D341Med (cell line): ENCODE data around the gene ZNF597.

Experiments used
- DNase-seq: peaks from one replicate; pipeline ENCODE4 v3.0.0; 2012; ENCODE audit warnings: low spot score

ZNF597 gene

GRCh38 chr16:3443108-3444031 is at the start of gene ZNF597, which contains the start of gene NAA60:
ZNF597 (minus strand) TSS chr16:3443504; CDS start chr16:3443153, 351 bp downstream.
NAA60 (plus strand) TSS chr16:3443680; CDS start chr16:3476228, 32,548 bp downstream.
- no peak for DNase-seq

DNA sequence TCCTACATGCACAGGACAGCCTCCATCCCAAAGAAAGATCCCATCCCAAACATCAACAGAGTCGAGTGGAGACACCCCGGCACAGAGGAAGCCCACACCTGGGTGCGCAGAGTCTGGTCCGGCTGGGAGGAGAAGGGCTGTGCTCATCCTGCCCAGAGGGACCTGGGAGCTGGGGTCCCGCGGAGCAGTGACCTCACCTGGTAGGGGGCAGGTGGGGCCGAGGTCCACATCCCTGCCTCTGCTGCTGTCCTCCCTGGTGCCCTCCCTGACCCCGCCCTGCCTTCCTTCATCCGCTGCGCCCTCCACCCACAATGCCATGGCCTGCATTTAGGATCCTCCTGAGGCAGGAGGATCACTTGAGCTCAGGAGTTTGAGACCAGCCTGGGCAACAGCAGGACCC is 49.1 kb upstream of the ZNF597 start:
- DNase-seq: peak; percentile 27

DNA sequence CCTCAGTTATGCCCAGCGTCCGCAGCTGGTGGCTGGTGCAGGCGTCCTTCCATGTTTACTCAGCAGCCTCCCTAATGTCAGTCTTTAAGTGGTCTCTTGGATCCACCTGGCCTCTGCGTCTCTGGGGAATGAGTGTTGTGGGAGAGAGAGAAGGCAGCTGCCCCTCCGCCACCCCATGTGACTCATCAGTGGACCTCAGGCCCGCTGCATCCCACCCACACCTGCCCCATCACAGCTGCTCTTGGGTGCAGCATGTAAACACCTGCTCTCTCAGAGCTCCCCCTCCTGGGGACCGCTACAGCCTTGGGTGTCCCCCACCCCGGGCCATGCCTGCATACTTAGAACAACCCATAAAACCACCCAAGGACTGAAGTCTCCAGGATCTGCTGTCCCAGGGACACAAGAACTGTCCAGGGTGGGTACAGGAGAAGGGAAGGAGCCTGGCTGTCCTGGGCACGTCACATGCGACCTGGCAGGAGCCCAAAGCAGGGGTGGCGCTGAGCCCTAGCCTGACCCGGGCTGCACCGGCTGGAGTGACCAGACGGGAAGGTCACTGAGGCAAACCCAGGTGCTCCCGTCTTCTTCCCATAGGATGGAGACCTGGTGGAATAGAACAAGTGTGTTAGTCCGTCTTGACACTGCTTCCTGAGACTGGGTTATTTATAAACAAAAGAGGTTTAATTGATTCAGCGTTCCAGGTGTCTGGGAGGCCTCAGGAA is 47.8 kb upstream of the ZNF597 start:
- DNase-seq: peak; percentile 32

GRCh38 chr16:3488801-3489200 is 45.5 kb upstream of the ZNF597 start:
- DNase-seq: no peak

DNA sequence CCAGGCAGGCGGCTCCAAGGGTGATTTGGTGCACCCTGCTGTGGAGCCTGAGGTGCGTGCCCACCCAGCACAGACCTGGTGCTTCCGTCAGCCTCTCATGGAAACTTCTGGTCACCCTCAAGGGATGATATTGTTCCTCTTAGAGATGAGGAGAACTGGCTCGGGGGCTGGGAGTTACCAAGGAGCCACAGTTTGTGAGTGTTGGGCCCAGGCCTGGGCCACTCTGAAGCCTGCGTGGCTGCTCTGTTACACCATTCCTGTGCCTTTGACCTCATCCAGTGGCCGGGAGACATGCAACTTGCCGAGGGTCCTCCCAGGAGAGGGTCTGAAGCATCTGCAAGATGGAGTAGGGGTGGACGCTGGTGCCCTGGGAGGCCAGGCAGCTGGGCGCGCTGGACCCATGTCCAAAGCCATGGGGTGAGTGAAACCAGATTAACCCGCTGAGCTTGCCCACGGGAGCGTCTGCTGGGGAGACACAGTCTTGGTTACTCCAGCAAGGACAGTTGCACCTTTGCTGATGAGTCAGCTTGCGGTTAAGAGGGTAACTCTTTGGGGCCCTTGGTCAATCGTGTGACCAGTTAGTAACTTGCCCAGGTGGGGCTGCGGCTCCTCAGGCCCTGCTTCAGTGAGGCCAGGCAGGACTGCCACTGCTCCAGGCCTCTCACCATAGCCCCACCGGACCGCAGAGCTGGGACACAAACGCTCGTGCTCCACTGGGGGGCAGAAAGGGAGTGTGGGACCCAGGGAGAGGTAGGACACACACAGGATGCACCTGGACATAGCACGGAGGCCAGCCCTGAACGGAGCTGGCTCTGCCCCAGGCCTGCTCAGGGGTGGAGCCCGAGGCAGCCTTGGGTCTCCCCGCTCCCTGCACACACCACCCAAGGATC is 44.5 kb upstream of the ZNF597 start:
- DNase-seq: no peak

GRCh38 chr16:3486506-3487215 is 43.4 kb upstream of the ZNF597 start:
- no peak for DNase-seq

GRCh38 chr16:3485821-3486505 is 42.7 kb upstream of the ZNF597 start:
- DNase-seq: no peak

- no peak for DNase-seq
These were observed 41.9 kb upstream of the ZNF597 start for GRCh38 chr16:3485097-3485745.

- no peak for DNase-seq
These were observed 41.2 kb upstream of the ZNF597 start for GRCh38 chr16:3484318-3485096.

DNA sequence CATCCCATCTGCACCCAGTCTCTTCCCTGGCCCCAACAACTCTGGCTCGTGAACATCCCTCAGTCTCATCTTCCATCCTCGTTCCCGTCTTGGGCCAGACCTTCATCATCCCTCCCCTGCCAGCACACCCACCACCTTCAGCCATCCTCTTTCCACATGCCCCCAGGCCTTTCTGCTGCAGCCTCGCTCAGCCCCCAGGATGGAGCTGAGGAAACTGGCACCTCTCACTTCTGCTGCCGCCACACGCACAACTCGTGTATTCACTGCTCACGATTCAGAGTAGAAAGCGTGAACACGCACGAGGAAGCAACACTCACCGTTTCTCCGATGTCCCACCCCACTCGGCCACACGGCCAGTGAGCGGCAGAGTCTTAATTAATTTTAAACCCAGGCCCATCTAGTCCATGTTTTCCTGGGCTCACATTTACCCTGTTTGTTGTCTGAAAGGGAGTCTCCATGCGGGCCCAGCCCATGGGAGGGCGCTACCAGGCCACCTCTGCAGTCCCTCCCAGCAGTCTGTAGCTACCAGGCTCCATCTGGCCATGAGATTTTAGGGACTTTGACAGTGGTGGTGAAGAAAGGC is 39.4 kb upstream of the ZNF597 start:
- no peak for DNase-seq

- DNase-seq: no peak
These were observed 38.7 kb upstream of the ZNF597 start for GRCh38 chr16:3481696-3482658.

GRCh38 chr16:3480901-3481695 is 37.8 kb upstream of the ZNF597 start:
- DNase-seq: no peak

DNA sequence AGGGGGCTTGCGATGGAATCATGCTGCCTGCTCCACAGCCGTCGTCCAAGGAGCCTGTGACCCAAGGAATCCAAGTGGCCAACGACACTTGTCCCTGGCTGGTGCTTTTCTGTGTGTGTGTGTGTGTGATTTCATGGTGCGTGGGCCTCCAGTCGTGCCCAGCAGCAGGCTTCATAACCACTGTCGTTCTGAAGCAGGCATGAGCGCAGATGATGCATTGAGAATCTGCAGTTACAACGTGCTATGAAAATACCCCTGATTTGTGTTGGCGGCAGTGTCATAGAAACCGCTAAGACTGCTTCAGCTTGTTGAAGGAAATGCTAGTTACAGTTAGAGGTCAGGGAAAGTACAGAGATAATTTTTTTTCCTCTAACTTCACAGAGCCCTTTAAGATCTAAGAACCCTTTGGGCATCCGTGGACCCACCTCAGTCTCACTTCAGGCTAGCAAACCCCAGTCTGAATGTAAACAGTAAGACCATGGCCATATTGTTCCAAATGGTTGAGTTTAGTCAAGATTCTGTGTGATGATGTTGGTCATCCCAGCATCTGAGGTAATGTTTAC is 36.4 kb upstream of the ZNF597 start:
- no peak for DNase-seq

DNA sequence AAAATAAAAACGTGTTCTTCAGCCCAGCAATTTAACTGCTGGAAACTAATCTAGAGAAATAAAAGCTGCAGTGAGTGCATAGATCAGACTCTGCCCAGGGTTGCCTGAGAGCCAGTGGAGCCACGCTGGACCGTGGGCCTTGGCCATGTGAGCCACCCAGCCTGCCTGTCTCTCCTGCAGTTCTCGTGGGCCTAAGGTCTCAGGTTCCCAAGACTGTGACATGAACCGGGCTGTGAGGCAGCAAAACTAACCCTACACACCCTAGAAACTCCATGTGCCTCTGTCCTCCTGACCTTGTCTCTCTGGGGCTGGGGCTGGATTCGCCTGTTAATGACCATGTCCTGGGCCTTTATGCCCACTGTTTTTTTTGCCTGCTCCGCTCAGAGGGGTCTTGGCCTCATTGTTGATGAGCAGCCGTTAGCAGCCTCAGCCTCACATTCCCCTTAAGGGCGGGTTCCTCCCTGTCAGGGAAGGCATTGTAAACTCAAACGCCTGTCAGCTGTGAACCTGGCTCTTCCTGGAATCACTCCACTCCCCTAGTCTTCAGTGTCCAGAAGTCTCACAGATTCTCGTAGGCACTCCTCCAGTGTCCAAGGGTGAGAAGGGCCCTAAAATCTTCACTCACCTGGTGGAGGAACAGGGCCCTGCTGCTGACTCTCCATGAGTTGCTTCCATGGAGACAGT is 35.1 kb upstream of the ZNF597 start:
- no peak for DNase-seq

GRCh38 chr16:3476409-3476808 is 33.1 kb upstream of the ZNF597 start:
- no peak for DNase-seq
